Trophoblast cell (in vitro differentiated cells and primary cell): ENCODE data around the gene TNFAIP3.
A peak's percentile ranks its signal among the peaks of the same experiment; 100 is the strongest.

Source experiments
- DNase-seq, 2 donors: peaks; one replicate each; pipeline ENCODE4 v3.0.0-alpha.2; 2016
- H2AFZ ChIP-seq: 2 replicates; pipeline ENCODE4 v1.6.1; 2013; ENCODE audit warnings: low read length, moderate library complexity, mild to moderate bottlenecking; ENCODE audit not compliant: insufficient read depth, poor library complexity
- H2AK5ac ChIP-seq: 2 replicates; pipeline ENCODE4 v1.6.1; 2013; ENCODE audit warnings: mild to moderate bottlenecking, low read length
- H2BK120ac ChIP-seq: 2 replicates; pipeline ENCODE4 v1.6.1; 2013; ENCODE audit warnings: low read length, mild to moderate bottlenecking, moderate library complexity; ENCODE audit not compliant: insufficient read depth, poor library complexity
- H2BK12ac ChIP-seq: 2 replicates; pipeline ENCODE4 v1.6.1; 2013; ENCODE audit warnings: mild to moderate bottlenecking, low read length, moderate library complexity
- H2BK5ac ChIP-seq: 2 replicates; pipeline ENCODE4 v1.6.1; 2013; ENCODE audit warnings: low read length, low read depth, moderate library complexity, mild to moderate bottlenecking; ENCODE audit not compliant: poor library complexity
- H3K14ac ChIP-seq: 2 replicates; pipeline ENCODE4 v1.6.1; 2013; ENCODE audit warnings: mild to moderate bottlenecking, low read length
- H3K18ac ChIP-seq: 2 replicates; pipeline ENCODE4 v1.6.1; 2013; ENCODE audit warnings: mild to moderate bottlenecking, low read length
- H3K23ac ChIP-seq: 2 replicates; pipeline ENCODE4 v1.6.1; 2013; ENCODE audit warnings: low read length
- H3K27ac ChIP-seq: 2 replicates; pipeline ENCODE4 v1.5.1; 2013; ENCODE audit warnings: low read depth, mild to moderate bottlenecking, inconsistent platforms, low read length, moderate library complexity
- H3K27me3 ChIP-seq: 2 replicates; pipeline ENCODE4 v1.6.1; 2013; ENCODE audit warnings: inconsistent platforms, mild to moderate bottlenecking, low read length, moderate library complexity; ENCODE audit not compliant: insufficient read depth
- H3K36me3 ChIP-seq, 2 experiments: 1 replicate in 1 of 2; 2 replicates in 1 of 2; pipeline ENCODE4 v1.6.1; 2013; ENCODE audit warnings: low read length in 2 of 2, mild to moderate bottlenecking in 2 of 2, moderate library complexity in 1 of 2; ENCODE audit not compliant: insufficient read depth in 2 of 2, control insufficient read depth in 1 of 2
- H3K4ac ChIP-seq: 2 replicates; pipeline ENCODE4 v1.6.1; 2013; ENCODE audit warnings: low read depth, mild to moderate bottlenecking, low read length, moderate library complexity
- H3K4me1 ChIP-seq, 2 experiments: 1 replicate in 1 of 2; 2 replicates in 1 of 2; pipeline ENCODE4 v1.6.1; 2013; ENCODE audit warnings: low read length in 2 of 2, mild to moderate bottlenecking in 2 of 2, moderate library complexity in 1 of 2; ENCODE audit not compliant: insufficient read depth in 2 of 2, control insufficient read depth in 1 of 2
- H3K4me2 ChIP-seq: 2 replicates; pipeline ENCODE4 v1.6.1; 2013; ENCODE audit warnings: inconsistent platforms, mild to moderate bottlenecking, low read length, moderate library complexity
- H3K4me3 ChIP-seq: 2 replicates; pipeline ENCODE4 v1.5.1; 2013; ENCODE audit warnings: mild to moderate bottlenecking, low read depth, low read length, inconsistent platforms
- H3K79me1 ChIP-seq: one replicate; pipeline ENCODE4 v1.6.1; 2013; ENCODE audit warnings: low read length
- H3K79me2 ChIP-seq: 2 replicates; pipeline ENCODE4 v1.6.1; 2013; ENCODE audit warnings: low read length, mild to moderate bottlenecking; ENCODE audit not compliant: control insufficient read depth, insufficient read depth, poor library complexity
- H3K9ac ChIP-seq: 2 replicates; pipeline ENCODE4 v1.6.1; 2013; ENCODE audit warnings: mild to moderate bottlenecking, low read length
- H3K9me3 ChIP-seq: 2 replicates; pipeline ENCODE4 v1.6.1; 2013; ENCODE audit warnings: low read depth, mild to moderate bottlenecking, control low read depth, inconsistent platforms, low read length; ENCODE audit not compliant: insufficient read depth
- H4K12ac ChIP-seq: 2 replicates; pipeline ENCODE4 v1.6.1; 2013; ENCODE audit warnings: low read depth, mild to moderate bottlenecking, low read length, moderate library complexity
- H4K8ac ChIP-seq: 2 replicates; pipeline ENCODE4 v1.6.1; 2013; ENCODE audit warnings: low read depth, mild to moderate bottlenecking, low read length, moderate library complexity
- H4K91ac ChIP-seq: one replicate; pipeline ENCODE4 v1.6.1; 2013; ENCODE audit warnings: low read depth, mild to moderate bottlenecking, low read length, moderate library complexity
- WGBS: extraction: QIAGEN DNeasy Blood & Tissue Kit; methylation state at CpG from one replicate; pipeline ENCODE4 v1.1.7; 2013; ENCODE audit warnings: missing lambda C conversion rate; ENCODE audit not compliant: insufficient read length, insufficient coverage; ENCODE audit errors: extremely low coverage; 5-methylcytosine and 5-hydroxymethylcytosine counted together

Gene TNFAIP3

DNA sequence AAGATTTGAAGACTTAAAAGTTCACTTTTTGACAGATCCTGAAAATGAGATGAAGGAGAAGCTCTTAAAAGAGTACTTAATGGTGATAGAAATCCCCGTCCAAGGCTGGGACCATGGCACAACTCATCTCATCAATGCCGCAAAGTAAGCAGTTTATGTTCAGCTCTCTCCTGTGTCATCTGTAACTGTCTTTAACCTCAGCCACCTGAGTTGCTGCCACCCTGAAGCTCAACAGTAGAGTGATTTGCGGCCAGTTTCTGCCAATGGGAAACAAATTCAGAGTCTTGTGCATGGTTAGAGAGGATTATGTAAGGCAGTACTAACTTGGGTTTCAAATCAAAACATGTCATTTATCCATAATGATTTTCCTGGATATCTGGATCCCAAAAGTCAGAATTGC lies 10.1 kb downstream of the TNFAIP3 start:
- H3K4me1 ChIP-seq = peaks cover 6% of the 10 kb centered on the region in 2 experiments
- no peaks in the 10 kb centered on the region for H3K27me3 ChIP-seq
- DNase-seq = no peak
- H3K18ac ChIP-seq = no peak overlapping the region
- H2AFZ ChIP-seq = no peak overlapping the region
- H3K14ac ChIP-seq = no peak overlapping the region
- no peak overlapping the region for H3K4me2 ChIP-seq
- no peak overlapping the region for H4K91ac ChIP-seq
- no peak overlapping the region for H3K27ac ChIP-seq
- H3K9me3 ChIP-seq = no peaks in the 10 kb centered on the region
- H2BK5ac ChIP-seq = no peak overlapping the region
- H4K12ac ChIP-seq = no peak overlapping the region
- H4K8ac ChIP-seq = no peak overlapping the region
- no peak overlapping the region for H3K9ac ChIP-seq
- H3K36me3 ChIP-seq = peaks cover 40 to 55% of the 10 kb centered on the region in 2 experiments
- H2BK120ac ChIP-seq = no peak overlapping the region
- H3K23ac ChIP-seq = no peak overlapping the region
- no peak overlapping the region for H2AK5ac ChIP-seq
- H2BK12ac ChIP-seq = no peak overlapping the region
- no peak overlapping the region for H3K4ac ChIP-seq
- H3K4me3 ChIP-seq = no peak overlapping the region
- peaks cover 1% of the 10 kb centered on the region for H3K79me1 ChIP-seq
- H3K79me2 ChIP-seq = no peaks in the 10 kb centered on the region
- no CpG with 5 or more reads among the region's 3 CpGs for WGBS

DNA sequence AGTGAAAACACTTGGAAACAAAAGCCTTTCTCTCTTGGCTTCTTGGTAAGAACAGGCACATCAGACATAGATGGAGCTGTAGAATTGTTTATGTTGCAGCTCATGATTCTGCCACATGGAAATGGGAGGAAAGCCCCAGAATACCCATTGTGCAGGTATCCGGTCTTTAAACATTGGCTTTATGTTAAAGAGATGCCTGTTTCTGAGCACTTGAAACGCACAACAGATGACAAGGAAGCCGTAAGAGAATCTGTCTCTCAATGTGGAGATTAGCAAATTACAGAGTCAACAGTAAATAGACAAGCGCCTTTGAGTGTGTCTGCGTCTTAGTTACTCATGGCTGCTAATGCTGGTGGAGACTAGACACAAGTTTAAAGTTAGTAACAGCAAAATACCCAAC lies 10.5 kb downstream of the TNFAIP3 start:
- Histone ChIP-seq H3K4ac (no peak overlapping the region), H4K12ac (no peak overlapping the region), H3K9me3 (no peaks in the 10 kb centered on the region), H2AK5ac (no peak overlapping the region), H3K79me1 (peaks cover 1% of the 10 kb centered on the region), H3K14ac (no peak overlapping the region), H3K4me3 (no peak overlapping the region), H2BK5ac (no peak overlapping the region), H4K91ac (no peak overlapping the region), H3K36me3 (peaks cover 40 to 58% of the 10 kb centered on the region in 2 experiments), H3K27me3 (no peaks in the 10 kb centered on the region), H2BK120ac (no peak overlapping the region), H4K8ac (no peak overlapping the region), H2BK12ac (no peak overlapping the region), H3K23ac (no peak overlapping the region), H2AFZ (no peak overlapping the region), H3K79me2 (no peaks in the 10 kb centered on the region), H3K4me1 (peaks cover 6% of the 10 kb centered on the region in 2 experiments), H3K9ac (no peak overlapping the region), H3K4me2 (no peak overlapping the region), H3K18ac (no peak overlapping the region), H3K27ac (no peak overlapping the region)
- WGBS = no CpG with 5 or more reads among the region's 5 CpGs
- DNase-seq = peak in 1 of 2 donors; percentile 26

DNA sequence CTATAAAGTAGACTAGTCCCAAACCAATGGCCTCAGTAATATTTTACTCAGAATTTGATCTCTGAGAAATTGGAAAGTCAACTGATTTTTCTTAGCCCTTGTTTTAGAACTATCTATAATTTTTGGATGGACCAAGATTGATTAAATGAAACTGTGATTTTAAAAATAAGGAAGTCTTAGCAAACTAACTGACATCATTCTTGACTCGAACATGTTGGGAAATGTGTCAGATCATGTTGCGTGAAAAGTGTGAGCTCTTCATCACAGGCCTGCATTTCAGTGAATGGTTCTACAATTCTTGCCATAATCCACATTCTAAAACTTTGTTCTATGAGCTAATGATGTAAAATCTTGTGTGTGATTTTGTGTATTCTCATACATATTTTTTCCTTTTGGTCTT lies 11.0 kb downstream of the TNFAIP3 start:
- Histone ChIP-seq H3K36me3 (peaks cover 40 to 59% of the 10 kb centered on the region in 2 experiments), H3K79me2 (no peaks in the 10 kb centered on the region), H4K12ac (no peak overlapping the region), H2AFZ (no peak overlapping the region), H3K79me1 (peaks cover 1% of the 10 kb centered on the region), H3K9me3 (no peaks in the 10 kb centered on the region), H3K4me3 (no peak overlapping the region), H2BK5ac (no peak overlapping the region), H3K23ac (no peak overlapping the region), H3K4me2 (no peak overlapping the region), H3K27me3 (no peaks in the 10 kb centered on the region), H2AK5ac (no peak overlapping the region), H4K8ac (no peak overlapping the region), H3K4me1 (peaks cover 6% of the 10 kb centered on the region in 2 experiments), H2BK120ac (no peak overlapping the region), H3K18ac (no peak overlapping the region), H3K9ac (no peak overlapping the region), H3K4ac (no peak overlapping the region), H4K91ac (no peak overlapping the region), H3K14ac (no peak overlapping the region), H3K27ac (no peak overlapping the region), H2BK12ac (no peak overlapping the region)
- peak in 1 of 2 donors; percentile 30 for DNase-seq
- no CpG with 5 or more reads among the region's 2 CpGs for WGBS

DNA sequence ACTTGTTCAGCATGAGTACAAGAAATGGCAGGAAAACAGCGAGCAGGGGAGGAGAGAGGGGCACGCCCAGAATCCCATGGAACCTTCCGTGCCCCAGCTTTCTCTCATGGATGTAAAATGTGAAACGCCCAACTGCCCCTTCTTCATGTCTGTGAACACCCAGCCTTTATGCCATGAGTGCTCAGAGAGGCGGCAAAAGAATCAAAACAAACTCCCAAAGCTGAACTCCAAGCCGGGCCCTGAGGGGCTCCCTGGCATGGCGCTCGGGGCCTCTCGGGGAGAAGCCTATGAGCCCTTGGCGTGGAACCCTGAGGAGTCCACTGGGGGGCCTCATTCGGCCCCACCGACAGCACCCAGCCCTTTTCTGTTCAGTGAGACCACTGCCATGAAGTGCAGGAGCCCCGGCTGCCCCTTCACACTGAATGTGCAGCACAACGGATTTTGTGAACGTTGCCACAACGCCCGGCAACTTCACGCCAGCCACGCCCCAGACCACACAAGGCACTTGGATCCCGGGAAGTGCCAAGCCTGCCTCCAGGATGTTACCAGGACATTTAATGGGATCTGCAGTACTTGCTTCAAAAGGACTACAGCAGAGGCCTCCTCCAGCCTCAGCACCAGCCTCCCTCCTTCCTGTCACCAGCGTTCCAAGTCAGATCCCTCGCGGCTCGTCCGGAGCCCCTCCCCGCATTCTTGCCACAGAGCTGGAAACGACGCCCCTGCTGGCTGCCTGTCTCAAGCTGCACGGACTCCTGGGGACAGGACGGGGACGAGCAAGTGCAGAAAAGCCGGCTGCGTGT lies 11.6 kb downstream of the TNFAIP3 start:
- H2BK12ac ChIP-seq = no peak overlapping the region

More for the DNA sequence above, 11.6 kb downstream of the TNFAIP3 start:
- Histone ChIP-seq H3K4me3 (no peak overlapping the region), H4K91ac (no peak overlapping the region), H3K14ac (no peak overlapping the region), H3K23ac (no peak overlapping the region), H3K4me1 (peaks cover 6% of the 10 kb centered on the region in 2 experiments), H3K4me2 (no peak overlapping the region), H2AK5ac (no peak overlapping the region), H3K27me3 (no peaks in the 10 kb centered on the region), H2AFZ (no peak overlapping the region), H3K9ac (no peak overlapping the region), H3K9me3 (no peaks in the 10 kb centered on the region), H2BK120ac (no peak overlapping the region), H2BK5ac (no peak overlapping the region), H3K79me2 (no peaks in the 10 kb centered on the region), H3K79me1 (peaks cover 1% of the 10 kb centered on the region), H3K36me3 (peaks cover 40 to 59% of the 10 kb centered on the region in 2 experiments), H4K12ac (no peak overlapping the region), H3K27ac (no peak overlapping the region), H3K4ac (no peak overlapping the region), H4K8ac (no peak overlapping the region), H3K18ac (no peak overlapping the region)
- DNase-seq = peak in 1 of 2 donors; percentile 24
- WGBS = no CpG with 5 or more reads among the region's 33 CpGs
